MG63 (cell line): ENCODE measurements around the gene COL26A1. TPM values are rescaled to one million over a fixed set of nuclear protein-coding genes. Genes with fewer than 3 reads are reported as not detected.

Source experiments
- DNase-seq: peaks from one replicate; pipeline ENCODE4 v3.0.0-alpha.2; 2020
- H3K27me3 ChIP-seq: fragments of 250-450 bp; sonication (Bioruptor Pico); 2 replicates; pipeline ENCODE4 v1.5.1; 2020; ENCODE audit warnings: mild to moderate bottlenecking, moderate library complexity
- H3K36me3 ChIP-seq: fragments of 250-450 bp; sonication (Bioruptor Pico); 2 replicates; pipeline ENCODE4 v1.5.1; 2020; ENCODE audit warnings: mild to moderate bottlenecking, moderate library complexity
- H3K4me3 ChIP-seq: fragments of 250-450 bp; sonication (Bioruptor Pico); 2 replicates; pipeline ENCODE4 v1.5.1; 2020; ENCODE audit warnings: mild to moderate bottlenecking, moderate library complexity
- H3K9me3 ChIP-seq: fragments of 250-450 bp; sonication (Bioruptor Pico); 2 replicates; pipeline ENCODE4 v1.5.1; 2020; ENCODE audit warnings: mild to moderate bottlenecking, moderate library complexity
- total RNA-seq: library from RNA; depleted of rRNA; stranded (reverse); fragments of >200 nt; shearing (Covaris generic); gene quantifications from 2 replicates; pipeline ENCODE4 v1.2.3, GENCODE V29; 2014; ENCODE audit warnings: low replicate concordance

Gene COL26A1
- total RNA-seq, 1 experiment from 2014 or later: not detected

GRCh38 chr7:101578552-101578951 lies 215.9 kb downstream of the COL26A1 start:
- DNase-seq: no peak
- Histone ChIP-seq H3K9me3 (no peaks in the 10 kb centered on the region), H3K4me3 (no peak overlapping the region), H3K27me3 (no peaks in the 10 kb centered on the region), H3K36me3 (no peaks in the 10 kb centered on the region)

- no peaks in the 10 kb centered on the region for H3K9me3 ChIP-seq
- no peaks in the 10 kb centered on the region for H3K36me3 ChIP-seq
- DNase-seq: no peak
- no peak overlapping the region for H3K4me3 ChIP-seq
- no peaks in the 10 kb centered on the region for H3K27me3 ChIP-seq
These were observed 217.9 kb downstream of the COL26A1 start for GRCh38 chr7:101580596-101580995.

GRCh38 chr7:101581891-101582290 lies 219.2 kb downstream of the COL26A1 start:
- H3K4me3 ChIP-seq: no peak overlapping the region
- no peak for DNase-seq
- no peaks in the 10 kb centered on the region for H3K36me3 ChIP-seq
- no peaks in the 10 kb centered on the region for H3K9me3 ChIP-seq
- no peaks in the 10 kb centered on the region for H3K27me3 ChIP-seq

- DNase-seq: no peak
- Histone ChIP-seq H3K4me3 (no peak overlapping the region), H3K9me3 (no peaks in the 10 kb centered on the region), H3K36me3 (no peaks in the 10 kb centered on the region), H3K27me3 (no peaks in the 10 kb centered on the region)
These were observed 220.3 kb downstream of the COL26A1 start for GRCh38 chr7:101582971-101583370.

GRCh38 chr7:101586078-101586905 lies 223.6 kb downstream of the COL26A1 start:
- DNase-seq: no peak
- Histone ChIP-seq H3K36me3 (no peaks in the 10 kb centered on the region), H3K4me3 (no peak overlapping the region), H3K27me3 (no peaks in the 10 kb centered on the region), H3K9me3 (no peaks in the 10 kb centered on the region)

GRCh38 chr7:101586906-101587677 lies 224.4 kb downstream of the COL26A1 start:
- no peaks in the 10 kb centered on the region for H3K9me3 ChIP-seq
- H3K27me3 ChIP-seq: no peaks in the 10 kb centered on the region
- no peak overlapping the region for H3K4me3 ChIP-seq
- DNase-seq: no peak
- H3K36me3 ChIP-seq: no peaks in the 10 kb centered on the region

- Histone ChIP-seq H3K4me3 (no peak overlapping the region), H3K27me3 (no peaks in the 10 kb centered on the region), H3K9me3 (no peaks in the 10 kb centered on the region), H3K36me3 (no peaks in the 10 kb centered on the region)
- no peak for DNase-seq
These were observed 225.7 kb downstream of the COL26A1 start for GRCh38 chr7:101588131-101588935.

GRCh38 chr7:101589052-101589451 lies 226.4 kb downstream of the COL26A1 start:
- Histone ChIP-seq H3K36me3 (no peaks in the 10 kb centered on the region), H3K4me3 (no peak overlapping the region), H3K27me3 (no peaks in the 10 kb centered on the region), H3K9me3 (no peaks in the 10 kb centered on the region)
- DNase-seq: no peak

GRCh38 chr7:101589976-101590662 lies 227.4 kb downstream of the COL26A1 start:
- Histone ChIP-seq H3K36me3 (no peaks in the 10 kb centered on the region), H3K9me3 (no peaks in the 10 kb centered on the region), H3K4me3 (no peak overlapping the region), H3K27me3 (no peaks in the 10 kb centered on the region)
- no peak for DNase-seq

GRCh38 chr7:101590663-101591435 lies 228.2 kb downstream of the COL26A1 start:
- H3K9me3 ChIP-seq: no peaks in the 10 kb centered on the region
- no peaks in the 10 kb centered on the region for H3K36me3 ChIP-seq
- H3K4me3 ChIP-seq: no peak overlapping the region
- DNase-seq: no peak
- no peaks in the 10 kb centered on the region for H3K27me3 ChIP-seq

- no peaks in the 10 kb centered on the region for H3K36me3 ChIP-seq
- no peak for DNase-seq
- no peak overlapping the region for H3K4me3 ChIP-seq
- H3K27me3 ChIP-seq: no peaks in the 10 kb centered on the region
- no peaks in the 10 kb centered on the region for H3K9me3 ChIP-seq
These were observed 228.8 kb downstream of the COL26A1 start for GRCh38 chr7:101591504-101591903.

GRCh38 chr7:101593556-101593955 lies 230.9 kb downstream of the COL26A1 start:
- H3K27me3 ChIP-seq: no peaks in the 10 kb centered on the region
- no peak for DNase-seq
- no peaks in the 10 kb centered on the region for H3K36me3 ChIP-seq

GRCh38 chr7:101594790-101595189 lies 232.1 kb downstream of the COL26A1 start:
- Histone ChIP-seq H3K9me3 (no peaks in the 10 kb centered on the region), H3K4me3 (no peak overlapping the region), H3K27me3 (no peaks in the 10 kb centered on the region), H3K36me3 (no peaks in the 10 kb centered on the region)
- no peak for DNase-seq

More at GRCh38 chr7:101593556-101593955, 230.9 kb downstream of the COL26A1 start:
- H3K4me3 ChIP-seq: no peak overlapping the region
- no peaks in the 10 kb centered on the region for H3K9me3 ChIP-seq

GRCh38 chr7:101595246-101595645 lies 232.6 kb downstream of the COL26A1 start:
- DNase-seq: no peak
- Histone ChIP-seq H3K36me3 (no peaks in the 10 kb centered on the region), H3K4me3 (no peak overlapping the region), H3K9me3 (no peaks in the 10 kb centered on the region), H3K27me3 (no peaks in the 10 kb centered on the region)

- no peaks in the 10 kb centered on the region for H3K27me3 ChIP-seq
- H3K9me3 ChIP-seq: no peaks in the 10 kb centered on the region
- no peak overlapping the region for H3K4me3 ChIP-seq
- DNase-seq: no peak
- no peaks in the 10 kb centered on the region for H3K36me3 ChIP-seq
These were observed 233.3 kb downstream of the COL26A1 start for GRCh38 chr7:101595766-101596537.
